ENCODE data around the gene TBC1D14.

- no peak for TF ChIP-seq YY1 (IDR thresholded peaks at IDR 0.05; ENCODE audit: insufficient read depth, insufficient read length)
- no peak for TF ChIP-seq ZNF274 (IDR thresholded peaks at IDR 0.05; ENCODE audit: low read depth, low read length)
- TF ChIP-seq SUZ12 (IDR thresholded peaks at IDR 0.05; ENCODE audit: extremely low read depth, insufficient read depth, insufficient read length), result no peak
These were observed 34.2 kb upstream of the TBC1D14 start for GRCh38 chr4:6875431-6875831.
